Psoas muscle (tissue), 8 donors: Measurements from ENCODE around the gene EXO5. TPM values are rescaled to one million over a fixed set of nuclear protein-coding genes. Genes with fewer than 3 reads are reported as not detected.
A peak's percentile ranks its signal among the peaks of the same experiment; 100 is the strongest.

Experiments used
- ATAC-seq, 4 donors: fragments of 200-7000 bp; cut with Tn5 transposase; one replicate each; pipeline ENCODE4 v1.9.1; 2020; ENCODE audit warnings: moderate library complexity in 3 of 4, mild to moderate bottlenecking in 2 of 4
- DNase-seq, 2 donors: peaks; one replicate each; pipeline ENCODE4 v3.0.0-alpha.2; 2020
- H3K27ac ChIP-seq: fragments of 200-600 bp; one replicate; pipeline ENCODE4 v1.8.0; 2022
- H3K27me3 ChIP-seq, 3 donors: fragments of 200-600 bp in 1 of 3; one replicate each; pipeline versions ENCODE4 v1.6.1 to v1.8.0; 2013 to 2022; ENCODE audit warnings: low read length in 2 of 3, mild to moderate bottlenecking in 2 of 3, moderate library complexity in 1 of 3; ENCODE audit not compliant: insufficient read depth in 3 of 3
- H3K36me3 ChIP-seq, 2 donors: fragments of 200-600 bp in 1 of 2; one replicate each; pipeline versions ENCODE4 v1.6.1 to v1.8.0; 2013 to 2022; ENCODE audit warnings: low read depth in 1 of 2, mild to moderate bottlenecking in 1 of 2, moderate library complexity in 1 of 2; ENCODE audit not compliant: insufficient read depth in 1 of 2
- H3K4me1 ChIP-seq: fragments of 200-600 bp; one replicate; pipeline ENCODE4 v1.8.0; 2022
- H3K4me3 ChIP-seq: fragments of 200-600 bp; one replicate; pipeline ENCODE4 v1.8.0; 2022; ENCODE audit warnings: mild to moderate bottlenecking
- H3K9me3 ChIP-seq: fragments of 200-600 bp; one replicate; pipeline ENCODE4 v1.8.0; 2022
- WGBS, 3 donors: extraction: QIAGEN DNeasy Blood & Tissue Kit; methylation state at CpG; one replicate each; pipeline versions ENCODE4 v1.1.6 to v1.1.7; 2013; 5-methylcytosine and 5-hydroxymethylcytosine counted together
- intact Hi-C, 2 donors: fragments of 100-400 bp; cut with DNase I; formaldehyde crosslinking; loops; one replicate each; pipeline versions ENCODE4 v1.11.0 to v1.14.2; 2022
- polyA plus RNA-seq, 3 donors: library from polyadenylated mRNA; stranded (reverse); fragments of 200-250 nt; gene quantifications; one replicate each; pipeline ENCODE4 v1.2.3, GENCODE V29; 2013
- total RNA-seq, 4 donors: library from RNA; stranded (reverse); fragmentation: NEBNext Ultra II Directional in 2 of 4; extraction: Animal tissue kit (Norgen Biotek cat#: 25700) in 2 of 4; gene quantifications; one replicate each; pipeline versions ENCODE4 v1.2.1 to v1.2.4, GENCODE V29; 2021 to 2023
- TF ChIP-seq, protein P1 (sequence below): fragments of 200-600 bp; IDR thresholded peaks from one replicate; pipeline ENCODE4 v1.8.0; 2022; ENCODE audit warnings: antibody characterized with exemption
- donor health status: healthy with polysubstance abuse.
- donor health status: DM: no; HTN: no; CAD: no; lungs with moderate emphysema.
- donor health status: Bipolar disorder and iron deficiency.
- donor health status: healthy.
- donor health status: DM: yes; HTN: yes; CAD: no.
- donor health status: DM: no; HTN: no; CAD: no.
- donor health status: DM: no; HTN: no; CAD: no.
- donor health status: DM: yes; HTN: yes; CAD: no.

Gene EXO5
- total and polyA plus RNA-seq, 7 donors = 2.2 to 8.5 (median 3.2) TPM

GRCh38 chr1:40531381-40532061 lies 23.0 kb downstream of the EXO5 start, which contains the start of gene ZNF684:
TSS of gene ZNF684 (plus strand) at chr1:40531637. CDS start at chr1:40533167, 1,530 bp downstream.
- intact Hi-C loops = no loop called here
- ATAC-seq = peak; percentile 99 to 100 (median 100)

DNA sequence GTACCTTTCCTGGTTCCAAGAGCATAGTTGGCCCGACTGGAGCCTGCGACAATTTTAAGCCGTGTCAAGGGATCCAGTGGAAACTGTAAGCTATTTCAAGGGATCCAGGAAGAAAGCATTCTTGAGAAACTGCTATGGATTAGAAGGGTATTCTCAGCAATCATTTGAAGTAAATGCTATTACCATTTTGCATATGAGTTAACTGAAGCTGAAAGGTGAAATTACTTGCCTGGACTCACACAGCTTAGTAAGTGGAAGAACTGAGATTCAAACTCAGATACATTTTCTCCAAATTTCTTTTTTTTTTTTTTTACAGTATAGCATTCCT lies 23.5 kb downstream of the EXO5 start:
- peak overlapping the region; percentile 96 for H3K27ac ChIP-seq
- H3K36me3 ChIP-seq = peaks cover 0 to 12% of the 10 kb centered on the region in 2 donors
- peaks cover 19% of the 10 kb centered on the region for H3K4me1 ChIP-seq
- no peaks in the 10 kb centered on the region for H3K9me3 ChIP-seq
- H3K4me3 ChIP-seq = peak overlapping the region; percentile 71
- intact Hi-C loops = no loop called here
- TF ChIP-seq, protein P1, sequence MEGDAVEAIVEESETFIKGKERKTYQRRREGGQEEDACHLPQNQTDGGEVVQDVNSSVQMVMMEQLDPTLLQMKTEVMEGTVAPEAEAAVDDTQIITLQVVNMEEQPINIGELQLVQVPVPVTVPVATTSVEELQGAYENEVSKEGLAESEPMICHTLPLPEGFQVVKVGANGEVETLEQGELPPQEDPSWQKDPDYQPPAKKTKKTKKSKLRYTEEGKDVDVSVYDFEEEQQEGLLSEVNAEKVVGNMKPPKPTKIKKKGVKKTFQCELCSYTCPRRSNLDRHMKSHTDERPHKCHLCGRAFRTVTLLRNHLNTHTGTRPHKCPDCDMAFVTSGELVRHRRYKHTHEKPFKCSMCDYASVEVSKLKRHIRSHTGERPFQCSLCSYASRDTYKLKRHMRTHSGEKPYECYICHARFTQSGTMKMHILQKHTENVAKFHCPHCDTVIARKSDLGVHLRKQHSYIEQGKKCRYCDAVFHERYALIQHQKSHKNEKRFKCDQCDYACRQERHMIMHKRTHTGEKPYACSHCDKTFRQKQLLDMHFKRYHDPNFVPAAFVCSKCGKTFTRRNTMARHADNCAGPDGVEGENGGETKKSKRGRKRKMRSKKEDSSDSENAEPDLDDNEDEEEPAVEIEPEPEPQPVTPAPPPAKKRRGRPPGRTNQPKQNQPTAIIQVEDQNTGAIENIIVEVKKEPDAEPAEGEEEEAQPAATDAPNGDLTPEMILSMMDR = no peak
- no peak for DNase-seq
- H3K27me3 ChIP-seq = no peaks in the 10 kb centered on the region
- ATAC-seq = no peak
- WGBS, 3 donors = 0% methylated on average over 3 of the region's 3 CpGs

More at GRCh38 chr1:40531381-40532061, 23.0 kb downstream of the EXO5 start, which contains the start of gene ZNF684:
- no peaks in the 10 kb centered on the region for H3K9me3 ChIP-seq
- TF ChIP-seq, protein P1 = no peak
- H3K36me3 ChIP-seq = peaks cover 0 to 12% of the 10 kb centered on the region in 2 donors
- DNase-seq = peak; percentile 84 to 89
- peak within 1 kb of the TSS; percentile 96 for H3K27ac ChIP-seq
- peak within 1 kb of the TSS; percentile 71 for H3K4me3 ChIP-seq
- no peaks in the 10 kb centered on the region for H3K27me3 ChIP-seq
- peaks cover 19% of the 10 kb centered on the region for H3K4me1 ChIP-seq
- WGBS, 3 donors = 0 to 1% (median 0%) methylated on average over 35 of the region's 35 CpGs

DNA sequence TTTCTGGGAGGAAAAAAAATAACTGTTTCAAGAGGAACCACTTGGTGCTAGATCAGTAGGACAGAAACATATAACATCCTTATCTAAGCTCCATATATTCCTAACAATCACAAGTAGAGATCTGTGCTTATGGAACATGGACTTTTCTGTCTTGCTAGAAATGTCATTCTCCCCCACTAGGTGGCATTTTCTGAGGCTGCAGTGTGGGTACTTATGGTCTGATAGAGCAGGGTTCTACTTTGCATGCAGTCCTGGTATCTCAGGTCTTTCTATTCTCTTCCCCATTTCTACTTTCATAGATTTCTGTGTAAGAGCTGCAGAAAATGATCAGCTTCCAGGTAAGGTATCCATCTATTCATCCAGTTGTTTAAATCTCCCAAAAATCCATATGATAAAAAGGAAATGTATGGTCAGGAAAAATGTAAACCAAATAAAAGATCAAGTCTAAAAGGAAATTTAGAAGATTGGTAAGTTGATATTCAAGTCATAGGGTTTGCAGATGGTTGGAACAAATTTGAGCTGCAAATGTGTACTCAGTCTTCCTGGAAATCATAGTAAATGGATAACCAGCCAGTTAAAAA lies 24.4 kb downstream of the EXO5 start:
- ATAC-seq (no peak), DNase-seq (no peak)
- no peak overlapping the region for H3K4me3 ChIP-seq
- H3K4me1 ChIP-seq = peaks cover 19% of the 10 kb centered on the region
- intact Hi-C loops = no loop called here
- H3K27me3 ChIP-seq = no peaks in the 10 kb centered on the region
- TF ChIP-seq, protein P1 = peak; percentile 42
- peaks cover 0 to 12% of the 10 kb centered on the region in 2 donors for H3K36me3 ChIP-seq
- no peaks in the 10 kb centered on the region for H3K9me3 ChIP-seq
- H3K27ac ChIP-seq = no peak overlapping the region

DNA sequence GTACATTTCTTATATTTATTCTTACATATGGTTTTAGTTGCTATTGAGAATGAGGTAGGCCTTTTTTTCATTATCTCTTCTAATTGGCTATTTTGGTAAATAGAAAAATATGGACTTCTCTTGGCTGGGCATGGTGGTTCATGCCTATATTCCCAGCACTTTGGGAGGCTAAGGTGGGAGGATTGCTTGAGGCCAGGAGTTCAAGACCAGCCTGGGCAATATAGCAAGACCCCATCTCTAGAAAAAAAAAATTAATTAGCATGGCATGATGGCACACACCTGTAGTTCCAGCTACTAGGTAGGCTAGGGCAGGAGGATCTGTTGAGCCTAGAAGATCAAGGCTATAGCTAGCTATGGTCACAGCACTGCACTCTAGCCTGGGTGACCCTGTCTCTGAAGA lies 26.0 kb downstream of the EXO5 start:
- Histone ChIP-seq H3K4me3 (no peak overlapping the region), H3K36me3 (peaks cover 0 to 12% of the 10 kb centered on the region in 2 donors), H3K27ac (no peak overlapping the region), H3K27me3 (no peaks in the 10 kb centered on the region), H3K9me3 (no peaks in the 10 kb centered on the region), H3K4me1 (peaks cover 19% of the 10 kb centered on the region)
- DNase-seq (no peak), ATAC-seq (no peak)
- TF ChIP-seq, protein P1 = no peak
- intact Hi-C loops = no loop called here
